H1 (cell line): ENCODE results near the gene USP8. TPM values are rescaled to one million over a fixed set of nuclear protein-coding genes. Genes with fewer than 3 reads are reported as not detected.

ENCODE experiments used
- CTCF ChIA-PET: fragments of 300-600 bp; sonication (Branson Sonifier 250); formaldehyde crosslinking; loops from one replicate; lab custom pipeline; 2021; ENCODE audit not compliant: partially characterized antibody; lab: Charles Lee
- POLR2A ChIA-PET: fragments of 300-600 bp; sonication (Branson Sonifier 250); formaldehyde crosslinking; loops from one replicate; lab custom pipeline; 2021; ENCODE audit warnings: inconsistent platforms; ENCODE audit not compliant: partially characterized antibody; lab: Charles Lee
- DNase-seq, 2 experiments: peaks; one replicate each; pipeline versions ENCODE4 v3.0.0 to v3.0.0-alpha.2; 2010 to 2022; ENCODE audit warnings: low spot score in 2 of 2, low read depth in 1 of 2, mixed read lengths in 1 of 2
- FAIRE-seq: peaks from 2 replicates; lab custom pipeline; 2011; peaks lifted over from hg19 to GRCh38; lab: Jason Lieb, UNC
- H2AFZ ChIP-seq: 2 replicates; pipeline ENCODE4 v1.8.1; 2012; ENCODE audit warnings: low read length, inconsistent platforms
- H2AK5ac ChIP-seq: 2 replicates; pipeline ENCODE4 v1.6.1; 2013; ENCODE audit warnings: low read depth, low read length
- H2BK120ac ChIP-seq: replicated peaks from 2 replicates; pipeline ENCODE3; 2013; ENCODE audit warnings: low read depth, low read length, inconsistent platforms
- H2BK12ac ChIP-seq: 2 replicates; pipeline ENCODE4 v1.6.1; 2013; ENCODE audit warnings: low read depth, low read length
- H2BK15ac ChIP-seq: 2 replicates; pipeline ENCODE4 v1.6.1; 2013; ENCODE audit warnings: low read length
- H2BK20ac ChIP-seq: 2 replicates; pipeline ENCODE4 v1.6.1; 2013; ENCODE audit warnings: low read length
- H2BK5ac ChIP-seq: 2 replicates; pipeline ENCODE4 v1.6.1; 2013; ENCODE audit warnings: low read depth, low read length
- H3K14ac ChIP-seq: 2 replicates; pipeline ENCODE4 v1.6.1; 2013; ENCODE audit warnings: inconsistent platforms; ENCODE audit not compliant: insufficient read length
- H3K18ac ChIP-seq: 2 replicates; pipeline ENCODE4 v1.6.1; 2013; ENCODE audit warnings: low read length; ENCODE audit errors: extremely low read depth
- H3K23ac ChIP-seq: 2 replicates; pipeline ENCODE4 v1.6.1; 2013; ENCODE audit warnings: inconsistent platforms; ENCODE audit not compliant: insufficient read length
- H3K23me2 ChIP-seq: 2 replicates; pipeline ENCODE4 v1.6.1; 2013; ENCODE audit warnings: low read depth, low read length
- H3K27ac ChIP-seq: 2 replicates; pipeline ENCODE4 v1.6.1; 2011; ENCODE audit warnings: low read depth, low read length, inconsistent platforms
- H3K27me3 ChIP-seq, 4 experiments: replicated peaks in 1 of 4; 1 replicate in 1 of 4; 2 replicates in 3 of 4; pipeline versions ENCODE4 v1.6.1 to v1.8.1; 2011 to 2013; ENCODE audit warnings: low read length in 3 of 4, mild to moderate bottlenecking in 3 of 4, inconsistent platforms in 2 of 4, mixed read lengths in 2 of 4, moderate library complexity in 1 of 4; ENCODE audit not compliant: control insufficient read depth in 3 of 4, insufficient read depth in 3 of 4; ENCODE audit errors: extremely low read depth in 1 of 4
- H3K36me3 ChIP-seq, 4 experiments: 2 replicates each; pipeline versions ENCODE4 v1.6.1 to v1.8.1; 2011 to 2013; ENCODE audit warnings: mild to moderate bottlenecking in 4 of 4, low read length in 3 of 4, moderate library complexity in 2 of 4, control low read depth in 1 of 4, inconsistent platforms in 1 of 4; ENCODE audit not compliant: insufficient read depth in 4 of 4, control insufficient read depth in 2 of 4
- H3K4ac ChIP-seq: replicated peaks from 2 replicates; pipeline ENCODE3; 2013; ENCODE audit warnings: low read length, low read depth, mixed read lengths, inconsistent platforms; ENCODE audit not compliant: insufficient read length
- H3K4me1 ChIP-seq, 4 experiments: replicated peaks in 1 of 4; 1 replicate in 1 of 4; 2 replicates in 3 of 4; pipeline versions ENCODE4 v1.6.1 to v1.8.1; 2011 to 2013; ENCODE audit warnings: low read length in 3 of 4, inconsistent platforms in 2 of 4, mixed read lengths in 1 of 4; ENCODE audit not compliant: insufficient read depth in 4 of 4, control insufficient read depth in 3 of 4
- H3K4me2 ChIP-seq, 2 experiments: 2 replicates each; pipeline versions ENCODE4 v1.6.1 to v1.8.1; 2011 to 2013; ENCODE audit warnings: low read depth in 2 of 2, low read length in 2 of 2, control low read depth in 1 of 2, inconsistent platforms in 1 of 2, mild to moderate bottlenecking in 1 of 2; ENCODE audit not compliant: insufficient read depth in 1 of 2
- H3K4me3 ChIP-seq, 4 experiments: fragments of 200-600, 300-600 bp in 1 of 4; sonication (generic), shearing (Covaris generic), sonication (Bioruptor Twin) in 1 of 4; 2 replicates each; pipeline versions ENCODE4 v1.5.1 to v1.8.1; 2011 to 2016; ENCODE audit warnings: low read length in 4 of 4, low read depth in 3 of 4, control low read depth in 2 of 4, inconsistent platforms in 2 of 4, mild to moderate bottlenecking in 2 of 4, mixed read lengths in 1 of 4, moderate library complexity in 1 of 4; ENCODE audit not compliant: insufficient read depth in 2 of 4; ENCODE audit errors: extremely low read depth in 1 of 4
- H3K56ac ChIP-seq: replicated peaks from 2 replicates; pipeline ENCODE3; 2013; ENCODE audit warnings: low read depth, mild to moderate bottlenecking, mixed read lengths, low read length, inconsistent platforms; ENCODE audit not compliant: insufficient read length
- H3K79me1 ChIP-seq: 2 replicates; pipeline ENCODE4 v1.6.1; 2013; ENCODE audit warnings: low read depth, low read length, control low read depth
- H3K79me2 ChIP-seq, 2 experiments: 2 replicates each; pipeline versions ENCODE4 v1.6.1 to v1.8.1; 2012 to 2013; ENCODE audit warnings: low read length in 2 of 2, mild to moderate bottlenecking in 2 of 2, inconsistent platforms in 1 of 2; ENCODE audit not compliant: insufficient read depth in 2 of 2, control insufficient read depth in 1 of 2
- H3K9ac ChIP-seq, 4 experiments: replicated peaks in 1 of 4; 1 replicate in 1 of 4; 2 replicates in 3 of 4; pipeline versions ENCODE4 v1.6.1 to v1.8.1; 2011 to 2013; ENCODE audit warnings: low read depth in 3 of 4, low read length in 3 of 4, control low read depth in 2 of 4, mild to moderate bottlenecking in 2 of 4, moderate library complexity in 2 of 4, inconsistent platforms in 1 of 4; ENCODE audit errors: extremely low read depth in 1 of 4
- H3K9me3 ChIP-seq, 2 experiments: 2 replicates each; pipeline versions ENCODE4 v1.6.1 to v1.8.1; 2012 to 2013; ENCODE audit warnings: mild to moderate bottlenecking in 2 of 2, moderate library complexity in 2 of 2, control low read depth in 1 of 2, inconsistent platforms in 1 of 2, low read depth in 1 of 2, low read length in 1 of 2, mixed read lengths in 1 of 2; ENCODE audit not compliant: insufficient read depth in 2 of 2
- H4K20me1 ChIP-seq, 2 experiments: replicated peaks in 1 of 2; 2 replicates each; pipeline versions ENCODE3 to v1.8.1; 2011 to 2013; ENCODE audit warnings: inconsistent platforms in 2 of 2, low read length in 2 of 2, mild to moderate bottlenecking in 1 of 2; ENCODE audit not compliant: insufficient read depth in 2 of 2, control insufficient read depth in 1 of 2
- H4K5ac ChIP-seq: 2 replicates; pipeline ENCODE4 v1.6.1; 2013; ENCODE audit warnings: low read length, low read depth, mixed read lengths, inconsistent platforms; ENCODE audit not compliant: insufficient read length
- H4K8ac ChIP-seq: 2 replicates; pipeline ENCODE4 v1.8.0; 2013; ENCODE audit warnings: mild to moderate bottlenecking, moderate library complexity, low read length, inconsistent platforms; ENCODE audit not compliant: insufficient read depth; ENCODE audit errors: extremely low read depth
- H4K91ac ChIP-seq: replicated peaks from 2 replicates; pipeline ENCODE3; 2013; ENCODE audit warnings: low read length, mixed read lengths, inconsistent platforms; ENCODE audit not compliant: insufficient read length
- BACH1 ChIP-seq: IDR thresholded peaks from 2 replicates; pipeline ENCODE4 v1.6.1; 2012; ENCODE audit warnings: low read length, improper control_type of control experiment
- CHD2 ChIP-seq: IDR thresholded peaks from 2 replicates; pipeline ENCODE4 v1.6.1; 2012; ENCODE audit warnings: low read length, improper control_type of control experiment
- CREB1 ChIP-seq: IDR thresholded peaks from 2 replicates; pipeline ENCODE4 v1.6.1; 2012; ENCODE audit warnings: inconsistent platforms
- CTCF ChIP-seq, 3 experiments: IDR thresholded peaks; 1 replicate in 2 of 3; 2 replicates in 1 of 3; pipeline versions ENCODE4 v1.5.1 to v1.6.1; 2011; ENCODE audit warnings: low read length in 3 of 3, mild to moderate bottlenecking in 3 of 3, inconsistent platforms in 2 of 3, low read depth in 1 of 3, moderate library complexity in 1 of 3; ENCODE audit not compliant: insufficient read depth in 1 of 3; ENCODE audit errors: control extremely low read depth in 1 of 3
- JUN ChIP-seq: IDR thresholded peaks from 2 replicates; pipeline ENCODE4 v1.6.1; 2011; ENCODE audit warnings: low read depth, mild to moderate bottlenecking, improper control_type of control experiment, low read length
- NANOG ChIP-seq: IDR thresholded peaks from 2 replicates; pipeline ENCODE4 v1.6.1; 2011; ENCODE audit warnings: low read length, low read depth, mild to moderate bottlenecking, inconsistent platforms; ENCODE audit not compliant: insufficient read depth, poor library complexity, severe bottlenecking
- POLR2A ChIP-seq, 2 experiments: IDR thresholded peaks; 1 replicate in 1 of 2; 2 replicates in 1 of 2; pipeline ENCODE4 v1.6.1; 2011; ENCODE audit warnings: low read depth in 2 of 2, low read length in 2 of 2, mild to moderate bottlenecking in 2 of 2; ENCODE audit errors: control extremely low read depth in 1 of 2
- RAD21 ChIP-seq, 2 experiments: IDR thresholded peaks in 1 of 2; conservative IDR thresholded peaks in 1 of 2; 2 replicates each; pipeline ENCODE4 v1.6.1; 2011; ENCODE audit warnings: low read depth in 2 of 2, low read length in 2 of 2, improper control_type of control experiment in 1 of 2, inconsistent platforms in 1 of 2, mild to moderate bottlenecking in 1 of 2, moderate library complexity in 1 of 2
- RNF2 ChIP-seq: fragments of 200-900, 300-1000 bp; sonication (generic); IDR thresholded peaks from 2 replicates; pipeline ENCODE4 v1.7.1; 2016; ENCODE audit warnings: borderline replicate concordance, low read depth, mild to moderate bottlenecking, antibody characterized with exemption, low read length; ENCODE audit not compliant: poor library complexity, severe bottlenecking; ENCODE audit errors: missing control alignments
- SIRT6 ChIP-seq: IDR thresholded peaks from one replicate; pipeline ENCODE4 v1.7.1; 2012; ENCODE audit warnings: low read length, inconsistent platforms
- WGBS, 2 experiments: shearing (Covaris generic) in 1 of 2; methylation state at CpG; one replicate each; pipeline versions ENCODE4 v1.1.6 to v1.1.7; 2013 to 2015; ENCODE audit warnings: low lambda C conversion rate in 2 of 2, mixed read lengths in 2 of 2, inconsistent platforms in 1 of 2, low coverage in 1 of 2, missing lambda C conversion rate in 1 of 2; ENCODE audit not compliant: insufficient replicate concordance in 2 of 2, insufficient coverage in 1 of 2, insufficient read length in 1 of 2; ENCODE audit errors: extremely low coverage in 1 of 2, missing lambda C conversion rate in 1 of 2; 5-methylcytosine and 5-hydroxymethylcytosine counted together
- polyA plus RNA-seq, 7 experiments: library from polyadenylated mRNA; depleted of rRNA in 3 of 7; stranded (reverse) in 5 of 7; unstranded in 2 of 7; fragments of >200 nt in 5 of 7; fragments of 200-250 nt in 2 of 7; gene quantifications; 1 replicate in 5 of 7; 2 replicates in 1 of 7; 4 replicates in 1 of 7; pipeline versions ENCODE4 v1.2.1 to v1.2.3, GENCODE V29; 2011 to 2013; ENCODE audit warnings: missing spikeins in 2 of 7, mixed read lengths in 2 of 7
- total RNA-seq: library from RNA; stranded (reverse); fragmentation: NEBNext Ultra II Directional; extraction: Animal tissue kit (Norgen Biotek cat#: 25700); gene quantifications from 2 replicates; pipeline ENCODE4 v1.2.1, GENCODE V29; 2021

USP8 gene
- total and polyA plus RNA-seq, 2 of the 8 experiments (the other 6 are each of a cell fraction or from before 2014, with no cell fraction given), result 19.9 to 66.2 TPM

GRCh38 chr15:50435772-50436171, 11.6 kb downstream of the USP8 start:
- H4K8ac ChIP-seq, result no peak overlapping the region
- no peak overlapping the region for H3K27ac ChIP-seq

More at GRCh38 chr15:50435772-50436171, 11.6 kb downstream of the USP8 start:
- H2BK12ac ChIP-seq, result no peak overlapping the region
- no peak overlapping the region for H3K9ac ChIP-seq
- no peak overlapping the region for H3K14ac ChIP-seq
- no peak overlapping the region for H2BK20ac ChIP-seq
- H2BK120ac ChIP-seq, result no peak overlapping the region
- no peak overlapping the region for H2BK15ac ChIP-seq
- POLR2A ChIA-PET, result no interaction called here
- no peak overlapping the region for H4K5ac ChIP-seq
- no peak overlapping the region for H3K56ac ChIP-seq
- no peaks in the 10 kb centered on the region for H3K27me3 ChIP-seq
- H2AFZ ChIP-seq, result no peak overlapping the region
- CTCF ChIA-PET, result no interaction called here
- peaks cover 3 to 65% of the 10 kb centered on the region in 2 experiments; a peak in 3 of 4 replicates for H3K79me2 ChIP-seq
- DNase-seq (no peak), FAIRE-seq (no peak)
- no peak for TF ChIP-seq SIRT6
- no peak for TF ChIP-seq CREB1
- no peak for TF ChIP-seq BACH1
- TF ChIP-seq CTCF (IDR thresholded peaks at IDR 0.05; ENCODE audit: control extremely low read depth in 1 of 3, insufficient read depth in 1 of 3, low read depth in 1 of 3, low read length in 3 of 3), result no peak
- no peak for TF ChIP-seq NANOG
- TF ChIP-seq POLR2A (IDR thresholded peaks at IDR 0.05; ENCODE audit: control extremely low read depth in 1 of 2, low read depth in 2 of 2, low read length in 2 of 2), result no peak
- no peak for TF ChIP-seq RAD21 (IDR thresholded peaks at IDR 0.05 in 1 of 2, conservative IDR thresholded peaks at IDR 0.05 in 1 of 2; ENCODE audit: low read depth in 2 of 2, low read length in 2 of 2)
- TF ChIP-seq JUN, result no peak
- TF ChIP-seq CHD2, result no peak
- TF ChIP-seq RNF2, result no peak
- peaks cover 0 to 18% (median 7%) of the 10 kb centered on the region in 4 experiments; a peak in 5 of 8 replicates for H3K36me3 ChIP-seq
- H3K79me1 ChIP-seq, result 0 out of 2 replicates have a peak, but pooled peaks cover 3% of the 10 kb centered on the region
- no peaks in the 10 kb centered on the region for H3K23me2 ChIP-seq
- no peak overlapping the region for H2AK5ac ChIP-seq
- H3K4ac ChIP-seq, result no peak overlapping the region
- H3K23ac ChIP-seq, result no peak overlapping the region
- WGBS, 2 experiments, result 89% methylated on average over 2 of the region's 2 CpGs; no CpG with 5 or more reads in 1 of the 2 experiments
- peaks cover 0 to 1% of the 10 kb centered on the region in 2 experiments for H4K20me1 ChIP-seq
- no peak overlapping the region for H2BK5ac ChIP-seq
- H4K91ac ChIP-seq, result no peak overlapping the region
- H3K4me2 ChIP-seq, result no peak overlapping the region
- H3K4me3 ChIP-seq, result no peak overlapping the region
- no peak overlapping the region for H3K18ac ChIP-seq
- H3K9me3 ChIP-seq, result no peaks in the 10 kb centered on the region
- no peaks in the 10 kb centered on the region for H3K4me1 ChIP-seq
